RWPE2 (cell line): Measurements from ENCODE around the gene PCGF3.
A peak's percentile ranks its signal among the peaks of the same experiment; 100 is the strongest.

Experiments used
- ATAC-seq: fragments of 200-7000 bp; cut with Tn5 transposase; 3 replicates; pipeline ENCODE4 v1.9.1; 2021; ENCODE audit warnings: low read depth
- DNase-seq: peaks from one replicate; pipeline ENCODE4 v3.0.0-alpha.2; 2020; ENCODE audit warnings: low spot score
- H3K27ac ChIP-seq: fragments of 450-650 bp; 2 replicates; pipeline ENCODE4 v1.5.1; 2017; ENCODE audit warnings: mild to moderate bottlenecking; ENCODE audit not compliant: poor library complexity, severe bottlenecking
- H3K27me3 ChIP-seq: fragments of 250-450 bp; sonication (Bioruptor Pico); 2 replicates; pipeline ENCODE4 v1.5.1; 2021; ENCODE audit warnings: mild to moderate bottlenecking, moderate library complexity; ENCODE audit not compliant: insufficient read depth, poor library complexity, severe bottlenecking
- H3K36me3 ChIP-seq: fragments of 250-450 bp; sonication (Bioruptor Pico); 2 replicates; pipeline ENCODE4 v1.5.1; 2020; ENCODE audit warnings: low read depth, mild to moderate bottlenecking, moderate library complexity
- H3K4me1 ChIP-seq: fragments of 250-450 bp; sonication (Bioruptor Pico); 2 replicates; pipeline ENCODE4 v1.5.1; 2021; ENCODE audit warnings: mild to moderate bottlenecking, moderate library complexity; ENCODE audit not compliant: insufficient read depth, poor library complexity, severe bottlenecking
- H3K4me3 ChIP-seq: fragments of 250-450 bp; sonication (Bioruptor Pico); 2 replicates; pipeline ENCODE4 v1.5.1; 2021; ENCODE audit warnings: mild to moderate bottlenecking, moderate library complexity; ENCODE audit not compliant: severe bottlenecking
- H3K9me3 ChIP-seq: fragments of 250-450 bp; sonication (Bioruptor Pico); 2 replicates; pipeline ENCODE4 v1.5.1; 2021; ENCODE audit warnings: mild to moderate bottlenecking, moderate library complexity; ENCODE audit not compliant: severe bottlenecking
- TF ChIP-seq, protein P1 (sequence below): fragments of 450-650 bp; IDR thresholded peaks from one replicate; pipeline ENCODE4 v1.5.1; 2017; ENCODE audit warnings: mild to moderate bottlenecking, moderate library complexity; ENCODE audit not compliant: poor library complexity, severe bottlenecking

Gene PCGF3

DNA sequence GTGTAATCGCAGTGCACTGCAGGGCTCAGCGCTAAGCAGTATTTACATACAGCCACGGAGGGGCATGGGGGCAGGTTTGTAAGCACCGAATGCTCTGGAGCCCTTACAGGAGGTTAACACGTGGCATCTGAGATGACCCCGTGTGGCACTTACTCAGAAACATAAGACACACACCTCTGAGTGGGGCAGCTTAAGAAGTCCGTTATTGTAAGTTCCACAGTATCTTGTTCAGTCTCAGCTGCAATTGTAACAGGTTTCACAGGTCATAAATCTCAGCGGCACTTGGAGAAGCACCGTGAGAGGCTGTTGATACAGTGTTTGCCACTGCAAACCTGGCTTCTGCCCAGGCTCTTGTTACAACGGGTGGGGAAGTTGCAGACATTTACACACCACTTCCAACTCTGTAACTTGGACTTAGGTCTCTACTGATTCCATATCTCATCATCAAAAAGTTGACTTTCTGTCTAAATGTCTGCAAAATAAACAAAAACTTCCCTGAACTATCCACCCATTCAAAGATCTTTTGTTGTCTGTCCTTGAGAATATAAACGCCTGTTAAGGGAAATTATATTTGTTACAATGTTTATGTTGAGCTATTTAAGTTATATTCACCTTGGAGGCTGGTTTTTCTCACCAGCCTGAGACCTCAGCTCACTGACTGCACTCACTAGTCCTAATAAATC lies 110.0 kb downstream of the PCGF3 start:
- H3K27me3 ChIP-seq: peaks cover 27% of the 10 kb centered on the region
- DNase-seq: no peak

DNA sequence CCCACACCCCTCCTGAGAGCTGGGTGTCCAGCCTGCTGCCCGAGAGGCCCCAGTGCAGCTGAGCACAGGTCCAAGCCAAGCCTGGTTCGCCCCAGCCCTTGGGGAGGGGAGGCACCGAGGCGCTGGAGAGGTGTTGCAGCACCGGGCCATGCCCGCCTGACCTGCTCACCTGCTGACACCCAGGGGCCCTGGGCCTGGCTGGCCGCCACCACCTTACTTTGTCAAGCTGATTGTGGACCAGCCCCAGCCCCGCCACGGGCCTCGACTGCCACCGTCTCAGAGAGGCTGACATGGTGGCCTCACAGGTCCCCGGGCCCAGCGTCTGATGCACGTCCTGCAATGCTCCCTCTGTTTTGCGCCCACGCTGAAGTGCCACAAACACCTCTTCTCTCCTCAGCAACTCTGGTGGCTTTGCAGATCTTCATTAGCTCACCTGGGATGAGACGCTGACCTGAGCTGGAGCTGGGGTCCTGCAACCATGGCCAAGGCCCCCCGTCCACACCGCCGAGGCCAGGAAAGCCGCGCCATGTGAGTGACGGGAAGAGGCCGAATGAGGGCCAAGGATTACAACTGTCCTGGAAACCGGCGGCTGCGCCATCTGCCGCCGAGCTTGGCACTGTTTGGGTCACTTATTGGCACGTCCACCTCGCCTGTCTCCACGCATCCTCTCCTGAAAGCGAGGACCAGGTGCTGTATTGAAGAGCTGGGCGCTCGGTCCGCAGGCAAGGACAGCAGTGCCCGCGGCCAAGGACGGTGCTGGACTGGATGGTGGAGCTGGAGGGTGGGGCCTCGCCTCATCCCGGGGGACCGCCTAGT lies 112.7 kb downstream of the PCGF3 start:
- ATAC-seq: no peak
- TF ChIP-seq, protein P1, sequence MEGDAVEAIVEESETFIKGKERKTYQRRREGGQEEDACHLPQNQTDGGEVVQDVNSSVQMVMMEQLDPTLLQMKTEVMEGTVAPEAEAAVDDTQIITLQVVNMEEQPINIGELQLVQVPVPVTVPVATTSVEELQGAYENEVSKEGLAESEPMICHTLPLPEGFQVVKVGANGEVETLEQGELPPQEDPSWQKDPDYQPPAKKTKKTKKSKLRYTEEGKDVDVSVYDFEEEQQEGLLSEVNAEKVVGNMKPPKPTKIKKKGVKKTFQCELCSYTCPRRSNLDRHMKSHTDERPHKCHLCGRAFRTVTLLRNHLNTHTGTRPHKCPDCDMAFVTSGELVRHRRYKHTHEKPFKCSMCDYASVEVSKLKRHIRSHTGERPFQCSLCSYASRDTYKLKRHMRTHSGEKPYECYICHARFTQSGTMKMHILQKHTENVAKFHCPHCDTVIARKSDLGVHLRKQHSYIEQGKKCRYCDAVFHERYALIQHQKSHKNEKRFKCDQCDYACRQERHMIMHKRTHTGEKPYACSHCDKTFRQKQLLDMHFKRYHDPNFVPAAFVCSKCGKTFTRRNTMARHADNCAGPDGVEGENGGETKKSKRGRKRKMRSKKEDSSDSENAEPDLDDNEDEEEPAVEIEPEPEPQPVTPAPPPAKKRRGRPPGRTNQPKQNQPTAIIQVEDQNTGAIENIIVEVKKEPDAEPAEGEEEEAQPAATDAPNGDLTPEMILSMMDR: no peak
- H3K9me3 ChIP-seq: no peaks in the 10 kb centered on the region
- H3K4me3 ChIP-seq: no peak overlapping the region
- H3K4me1 ChIP-seq: no peaks in the 10 kb centered on the region
- peak; percentile 70 for DNase-seq
- H3K27me3 ChIP-seq: peaks cover 48% of the 10 kb centered on the region
- H3K27ac ChIP-seq: no peak overlapping the region
- no peaks in the 10 kb centered on the region for H3K36me3 ChIP-seq

More for the DNA sequence above, 110.0 kb downstream of the PCGF3 start:
- ATAC-seq: 0 out of 3 replicates have a peak, but pooled peaks have one; percentile 14
- Histone ChIP-seq H3K36me3 (no peaks in the 10 kb centered on the region), H3K27ac (no peak overlapping the region), H3K4me1 (no peaks in the 10 kb centered on the region), H3K9me3 (no peaks in the 10 kb centered on the region), H3K4me3 (no peak overlapping the region)
- TF ChIP-seq, protein P1: no peak

DNA sequence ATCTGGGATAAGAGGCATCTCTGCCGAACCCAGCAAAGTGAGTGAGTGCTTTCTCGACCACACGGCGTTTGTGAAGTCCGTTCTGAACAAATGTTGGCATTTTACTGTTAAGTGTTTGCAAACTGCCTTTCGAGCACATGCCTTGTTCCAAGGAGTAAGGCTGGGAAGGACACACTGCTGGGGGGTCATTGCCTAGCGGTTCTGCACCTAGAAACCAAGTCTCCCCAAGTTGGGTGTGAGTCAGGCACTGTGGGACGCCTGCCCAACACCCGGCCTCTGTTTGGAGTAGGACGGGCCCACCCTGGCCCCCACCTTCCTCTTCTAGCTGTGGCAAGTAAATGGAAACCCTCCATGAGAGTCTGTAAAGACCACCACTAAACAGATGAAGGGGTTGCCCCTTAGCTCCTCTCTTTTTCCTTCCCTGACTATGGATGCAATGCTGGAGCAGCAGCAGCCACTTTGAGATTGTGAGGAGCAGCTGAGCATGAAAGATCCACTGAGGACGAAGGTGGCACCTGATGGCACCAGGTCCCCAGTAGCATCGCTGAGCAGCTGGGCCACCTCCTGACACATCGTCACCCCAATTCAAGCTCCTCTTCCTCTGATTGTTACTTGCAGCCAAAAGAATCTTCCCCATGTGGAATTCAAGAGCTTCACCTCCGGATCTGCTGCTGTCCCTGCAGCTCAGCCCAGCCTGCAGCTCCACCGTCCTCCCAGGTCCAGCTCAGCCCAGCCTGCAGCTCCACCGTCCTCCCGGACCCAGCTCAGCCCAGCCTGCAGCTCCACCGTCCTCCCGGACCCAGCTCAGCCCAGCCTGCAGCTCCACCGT lies 114.0 kb downstream of the PCGF3 start:
- no peaks in the 10 kb centered on the region for H3K9me3 ChIP-seq
- H3K27ac ChIP-seq: no peak overlapping the region
- no peaks in the 10 kb centered on the region for H3K4me1 ChIP-seq
- ATAC-seq (no peak), DNase-seq (peak; percentile 30)
- peaks cover 57% of the 10 kb centered on the region for H3K27me3 ChIP-seq
- TF ChIP-seq, protein P1: no peak
- no peaks in the 10 kb centered on the region for H3K36me3 ChIP-seq
- no peak overlapping the region for H3K4me3 ChIP-seq
